ENCODE measurements around the gene CDH5. TPM values are rescaled to one million over a fixed set of nuclear protein-coding genes. Genes with fewer than 3 reads are reported as not detected.

Gene CDH5
- total RNA-seq, 1 donor from 2014 or later: 1,308 TPM

DNA sequence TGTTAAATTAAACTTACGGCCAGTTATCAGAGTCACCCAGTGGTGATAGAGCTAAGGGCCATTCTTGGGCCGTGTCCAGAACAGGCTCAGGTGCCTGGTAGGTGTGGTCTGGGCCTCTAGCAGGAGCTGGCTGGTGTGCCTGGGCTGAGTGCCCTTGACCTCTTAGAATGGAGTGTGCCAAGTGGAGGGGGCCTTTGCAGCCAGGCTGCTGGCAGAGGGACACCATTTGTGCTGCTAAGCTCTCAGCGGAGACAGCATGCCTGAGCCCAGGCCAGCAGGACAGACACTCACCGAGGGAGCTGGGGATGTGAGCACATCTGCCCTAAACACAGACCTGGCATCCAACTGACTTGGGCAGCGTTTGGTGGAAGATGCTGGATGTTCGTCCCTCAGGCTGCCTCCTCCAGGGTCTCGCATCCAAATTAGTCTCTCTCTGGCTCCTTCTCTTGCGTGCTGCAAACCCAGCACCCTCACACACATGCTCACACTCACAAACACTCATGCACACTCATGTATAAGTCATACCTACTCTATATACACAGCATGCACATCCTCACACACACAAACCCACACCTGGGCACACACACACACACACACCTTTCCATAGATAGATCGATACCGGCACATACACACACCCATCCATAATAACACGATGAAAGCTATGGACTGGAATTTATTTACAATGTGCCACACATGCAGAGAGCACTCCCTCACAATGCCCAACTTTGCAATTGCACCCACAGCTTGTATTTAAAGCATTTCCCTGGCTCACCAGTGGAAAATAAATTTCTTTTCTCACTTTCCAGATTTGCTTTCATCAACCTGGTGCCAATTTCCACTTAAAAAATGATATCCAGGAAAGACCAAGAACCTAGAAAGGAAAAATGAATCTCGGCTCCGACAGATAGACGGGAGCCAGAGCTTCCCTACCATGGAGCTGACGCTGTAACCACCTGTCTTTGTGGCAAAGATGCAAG lies 33.6 kb upstream of the CDH5 start:
- peaks cover 33% of the 10 kb centered on the region for H3K36me3 Mint-ChIP-seq (ENCODE audit: low read depth, unreplicated experiment)
- H3K27ac Mint-ChIP-seq (ENCODE audit: unreplicated experiment): no peak overlapping the region
- no peak overlapping the region for H3K4me3 Mint-ChIP-seq (ENCODE audit: unreplicated experiment)
- H3K27me3 Mint-ChIP-seq (ENCODE audit: unreplicated experiment): peaks cover 3% of the 10 kb centered on the region
- no peak for DNase-seq (ENCODE audit: low spot score)
- H3K4me1 Mint-ChIP-seq (ENCODE audit: unreplicated experiment): peaks cover 3% of the 10 kb centered on the region
- TF ChIP-seq CTCF (IDR thresholded peaks at IDR 0.05; ENCODE audit: unreplicated experiment): no peak
- peaks cover 8% of the 10 kb centered on the region for H3K9me3 Mint-ChIP-seq (ENCODE audit: unreplicated experiment)

GRCh38 chr16:66334853-66335574 lies 31.5 kb upstream of the CDH5 start:
- H3K36me3 Mint-ChIP-seq (ENCODE audit: low read depth, unreplicated experiment): peaks cover 41% of the 10 kb centered on the region
- H3K9me3 Mint-ChIP-seq (ENCODE audit: unreplicated experiment): peaks cover 8% of the 10 kb centered on the region
- H3K27me3 Mint-ChIP-seq (ENCODE audit: unreplicated experiment): peaks cover 3% of the 10 kb centered on the region
- H3K4me3 Mint-ChIP-seq (ENCODE audit: unreplicated experiment): no peak overlapping the region
- DNase-seq (ENCODE audit: low spot score): no peak
- TF ChIP-seq CTCF (IDR thresholded peaks at IDR 0.05; ENCODE audit: unreplicated experiment): no peak
- peaks cover 3% of the 10 kb centered on the region for H3K4me1 Mint-ChIP-seq (ENCODE audit: unreplicated experiment)
- no peak overlapping the region for H3K27ac Mint-ChIP-seq (ENCODE audit: unreplicated experiment)

- Mint-ChIP-seq H3K9me3 (ENCODE audit: unreplicated experiment) (peaks cover 8% of the 10 kb centered on the region), H3K4me3 (ENCODE audit: unreplicated experiment) (no peak overlapping the region), H3K27me3 (ENCODE audit: unreplicated experiment) (peaks cover 3% of the 10 kb centered on the region), H3K27ac (ENCODE audit: unreplicated experiment) (no peak overlapping the region), H3K4me1 (ENCODE audit: unreplicated experiment) (peaks cover 3% of the 10 kb centered on the region), H3K36me3 (ENCODE audit: low read depth, unreplicated experiment) (peaks cover 41% of the 10 kb centered on the region)
- no peak for TF ChIP-seq CTCF (IDR thresholded peaks at IDR 0.05; ENCODE audit: unreplicated experiment)
- no peak for DNase-seq (ENCODE audit: low spot score)
These were observed 30.7 kb upstream of the CDH5 start for GRCh38 chr16:66335704-66336329.

DNA sequence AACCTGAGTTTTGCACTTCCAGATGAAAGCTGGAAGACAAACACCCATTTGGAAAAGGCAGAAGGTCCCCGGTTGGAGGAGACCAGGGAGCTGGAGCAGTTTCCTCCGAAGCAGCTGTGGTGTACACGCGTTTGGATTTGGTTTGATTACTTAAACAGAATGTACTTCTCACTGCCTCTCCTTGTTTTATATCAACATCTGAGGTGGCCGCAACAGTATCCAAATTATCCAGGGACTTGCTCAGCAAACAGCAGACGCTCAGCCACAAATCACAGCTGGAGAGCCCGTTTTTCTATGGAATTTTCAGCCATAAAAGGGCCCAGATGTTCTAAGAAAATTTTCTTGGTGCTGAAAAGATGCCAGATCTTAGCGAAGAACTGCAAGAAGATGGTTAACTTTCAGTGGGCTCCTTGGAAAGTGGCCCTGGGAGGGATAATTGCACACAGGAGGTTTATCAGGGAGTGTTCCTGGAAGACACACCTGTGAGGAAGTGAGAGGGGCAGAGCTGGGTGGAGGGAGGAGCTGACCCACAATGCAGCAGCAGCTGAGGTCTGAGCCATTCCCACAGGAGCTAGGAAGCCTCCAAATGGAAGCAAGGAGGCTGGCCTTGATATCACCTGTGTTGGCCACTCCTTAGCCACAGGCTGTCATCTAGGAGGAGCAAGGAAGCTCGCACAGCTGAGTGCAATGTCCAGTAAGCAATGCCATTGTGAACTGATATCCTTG lies 28.9 kb upstream of the CDH5 start:
- TF ChIP-seq CTCF (IDR thresholded peaks at IDR 0.05; ENCODE audit: unreplicated experiment): no peak
- DNase-seq (ENCODE audit: low spot score): no peak
- H3K4me1 Mint-ChIP-seq (ENCODE audit: unreplicated experiment): peaks cover 3% of the 10 kb centered on the region
- peaks cover 5% of the 10 kb centered on the region for H3K9me3 Mint-ChIP-seq (ENCODE audit: unreplicated experiment)
- no peak overlapping the region for H3K27ac Mint-ChIP-seq (ENCODE audit: unreplicated experiment)
- peaks cover 5% of the 10 kb centered on the region for H3K27me3 Mint-ChIP-seq (ENCODE audit: unreplicated experiment)
- H3K4me3 Mint-ChIP-seq (ENCODE audit: unreplicated experiment): no peak overlapping the region
- peaks cover 33% of the 10 kb centered on the region for H3K36me3 Mint-ChIP-seq (ENCODE audit: low read depth, unreplicated experiment)
